Psoas muscle (tissue), 8 donors: ENCODE data around the gene AS3MT. TPM values are rescaled to one million over a fixed set of nuclear protein-coding genes. Genes with fewer than 3 reads are reported as not detected.
"Not testable (repeated sequence)": the region's sequence is repeated elsewhere in the genome, so short reads cannot be mapped to it uniquely, and the experiment has no call there.

ENCODE experiments used
- ATAC-seq, 4 donors: fragments of 200-7000 bp; cut with Tn5 transposase; one replicate each; pipeline ENCODE4 v1.9.1; 2020; ENCODE audit warnings: moderate library complexity in 3 of 4, mild to moderate bottlenecking in 2 of 4
- DNase-seq, 2 donors: peaks; one replicate each; pipeline ENCODE4 v3.0.0-alpha.2; 2020
- H3K27ac ChIP-seq: fragments of 200-600 bp; one replicate; pipeline ENCODE4 v1.8.0; 2022
- H3K27me3 ChIP-seq, 3 donors: fragments of 200-600 bp in 1 of 3; one replicate each; pipeline versions ENCODE4 v1.6.1 to v1.8.0; 2013 to 2022; ENCODE audit warnings: low read length in 2 of 3, mild to moderate bottlenecking in 2 of 3, moderate library complexity in 1 of 3; ENCODE audit not compliant: insufficient read depth in 3 of 3
- H3K36me3 ChIP-seq, 2 donors: fragments of 200-600 bp in 1 of 2; one replicate each; pipeline versions ENCODE4 v1.6.1 to v1.8.0; 2013 to 2022; ENCODE audit warnings: low read depth in 1 of 2, mild to moderate bottlenecking in 1 of 2, moderate library complexity in 1 of 2; ENCODE audit not compliant: insufficient read depth in 1 of 2
- H3K4me1 ChIP-seq: fragments of 200-600 bp; one replicate; pipeline ENCODE4 v1.8.0; 2022
- H3K4me3 ChIP-seq: fragments of 200-600 bp; one replicate; pipeline ENCODE4 v1.8.0; 2022; ENCODE audit warnings: mild to moderate bottlenecking
- H3K9me3 ChIP-seq: fragments of 200-600 bp; one replicate; pipeline ENCODE4 v1.8.0; 2022
- WGBS, 3 donors: extraction: QIAGEN DNeasy Blood & Tissue Kit; methylation state at CpG; one replicate each; pipeline versions ENCODE4 v1.1.6 to v1.1.7; 2013; 5-methylcytosine and 5-hydroxymethylcytosine counted together
- intact Hi-C, 2 donors: fragments of 100-400 bp; cut with DNase I; formaldehyde crosslinking; loops; one replicate each; pipeline versions ENCODE4 v1.11.0 to v1.14.2; 2022
- polyA plus RNA-seq, 3 donors: library from polyadenylated mRNA; stranded (reverse); fragments of 200-250 nt; gene quantifications; one replicate each; pipeline ENCODE4 v1.2.3, GENCODE V29; 2013
- total RNA-seq, 4 donors: library from RNA; stranded (reverse); fragmentation: NEBNext Ultra II Directional in 2 of 4; extraction: Animal tissue kit (Norgen Biotek cat#: 25700) in 2 of 4; gene quantifications; one replicate each; pipeline versions ENCODE4 v1.2.1 to v1.2.4, GENCODE V29; 2021 to 2023
- TF ChIP-seq, protein P1 (sequence below): fragments of 200-600 bp; IDR thresholded peaks from one replicate; pipeline ENCODE4 v1.8.0; 2022; ENCODE audit warnings: antibody characterized with exemption
- donor health status: healthy with polysubstance abuse.
- donor health status: DM: no; HTN: no; CAD: no; lungs with moderate emphysema.
- donor health status: Bipolar disorder and iron deficiency.
- donor health status: healthy.
- donor health status: DM: yes; HTN: yes; CAD: no.
- donor health status: DM: no; HTN: no; CAD: no.
- donor health status: DM: no; HTN: no; CAD: no.
- donor health status: DM: yes; HTN: yes; CAD: no.

AS3MT gene
- total and polyA plus RNA-seq, 7 donors: 0.96 to 4.9 (median 2.2) TPM

DNA sequence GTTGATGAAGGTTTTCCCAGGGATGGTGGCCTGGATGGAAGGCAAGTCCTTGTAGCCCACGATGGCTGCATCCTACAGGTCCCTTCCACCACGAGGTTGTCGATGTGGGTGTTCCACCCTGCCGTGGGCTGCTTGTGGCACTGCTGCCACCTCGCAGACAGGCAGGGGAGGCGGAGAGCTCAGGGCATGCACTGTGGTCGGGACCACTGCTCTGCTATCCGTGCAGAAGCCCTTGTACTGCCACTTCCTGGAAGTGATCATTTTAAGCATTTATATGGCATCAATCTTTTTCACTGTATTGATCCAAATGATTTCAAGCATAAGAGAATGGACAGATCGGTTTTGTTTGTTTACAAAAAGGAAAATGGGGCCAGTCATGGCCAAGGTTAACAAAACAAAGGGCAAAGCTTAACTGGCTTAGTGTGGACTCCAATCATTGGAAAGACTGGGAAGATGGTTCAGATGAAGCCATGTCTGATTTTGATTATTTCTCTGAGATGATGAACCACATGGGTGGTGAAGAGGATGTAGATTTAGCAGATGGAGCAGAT, 23.8 kb upstream of the AS3MT start:
- H3K27me3 ChIP-seq: peaks cover 0 to 10% (median 0%) of the 10 kb centered on the region in 3 donors
- intact Hi-C loops: no loop called here
- H3K4me3 ChIP-seq: no peak overlapping the region
- TF ChIP-seq, protein P1, sequence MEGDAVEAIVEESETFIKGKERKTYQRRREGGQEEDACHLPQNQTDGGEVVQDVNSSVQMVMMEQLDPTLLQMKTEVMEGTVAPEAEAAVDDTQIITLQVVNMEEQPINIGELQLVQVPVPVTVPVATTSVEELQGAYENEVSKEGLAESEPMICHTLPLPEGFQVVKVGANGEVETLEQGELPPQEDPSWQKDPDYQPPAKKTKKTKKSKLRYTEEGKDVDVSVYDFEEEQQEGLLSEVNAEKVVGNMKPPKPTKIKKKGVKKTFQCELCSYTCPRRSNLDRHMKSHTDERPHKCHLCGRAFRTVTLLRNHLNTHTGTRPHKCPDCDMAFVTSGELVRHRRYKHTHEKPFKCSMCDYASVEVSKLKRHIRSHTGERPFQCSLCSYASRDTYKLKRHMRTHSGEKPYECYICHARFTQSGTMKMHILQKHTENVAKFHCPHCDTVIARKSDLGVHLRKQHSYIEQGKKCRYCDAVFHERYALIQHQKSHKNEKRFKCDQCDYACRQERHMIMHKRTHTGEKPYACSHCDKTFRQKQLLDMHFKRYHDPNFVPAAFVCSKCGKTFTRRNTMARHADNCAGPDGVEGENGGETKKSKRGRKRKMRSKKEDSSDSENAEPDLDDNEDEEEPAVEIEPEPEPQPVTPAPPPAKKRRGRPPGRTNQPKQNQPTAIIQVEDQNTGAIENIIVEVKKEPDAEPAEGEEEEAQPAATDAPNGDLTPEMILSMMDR: no peak
- H3K9me3 ChIP-seq: no peaks in the 10 kb centered on the region
- no peaks in the 10 kb centered on the region for H3K4me1 ChIP-seq
- ATAC-seq: no peak
- no peak for DNase-seq
- H3K27ac ChIP-seq: no peak overlapping the region
- WGBS, 3 donors: 78 to 88% (median 82%) methylated on average over 9 of the region's 9 CpGs
- peaks cover 0 to 4% of the 10 kb centered on the region in 2 donors for H3K36me3 ChIP-seq

DNA sequence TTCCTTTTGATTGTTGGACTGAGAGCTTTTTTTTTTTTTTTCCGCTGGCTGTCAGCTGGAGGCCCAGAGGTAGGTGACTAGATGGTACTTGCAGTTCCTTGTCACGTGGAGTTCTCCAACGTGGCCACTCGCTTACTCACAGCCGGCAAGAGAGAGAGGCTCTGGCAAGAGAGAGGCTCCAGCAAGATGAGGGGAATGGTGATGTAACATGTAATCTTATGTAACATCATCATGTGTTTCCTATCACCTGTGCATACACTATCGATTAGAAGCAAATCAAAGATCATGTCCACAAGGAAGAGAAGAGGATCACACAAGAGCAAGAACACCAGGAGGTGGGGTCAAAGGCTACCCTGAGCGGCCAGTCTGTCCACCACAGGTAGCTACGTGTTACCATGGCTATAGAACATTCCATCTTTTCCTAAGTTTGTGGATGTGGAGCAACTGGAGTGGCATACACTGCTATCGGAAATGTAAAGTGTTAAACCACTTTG, 19.2 kb upstream of the AS3MT start:
- TF ChIP-seq, protein P1: no peak
- H3K27ac ChIP-seq: no peak overlapping the region
- no peak overlapping the region for H3K4me3 ChIP-seq
- WGBS, 3 donors: 80 to 90% (median 85%) methylated on average over 9 of the region's 9 CpGs
- peaks cover 0 to 4% of the 10 kb centered on the region in 2 donors for H3K36me3 ChIP-seq
- intact Hi-C loops: no loop called here
- ATAC-seq: no peak
- H3K4me1 ChIP-seq: peaks cover 7% of the 10 kb centered on the region
- H3K9me3 ChIP-seq: no peaks in the 10 kb centered on the region
- no peak for DNase-seq
- H3K27me3 ChIP-seq: no peaks in the 10 kb centered on the region

DNA sequence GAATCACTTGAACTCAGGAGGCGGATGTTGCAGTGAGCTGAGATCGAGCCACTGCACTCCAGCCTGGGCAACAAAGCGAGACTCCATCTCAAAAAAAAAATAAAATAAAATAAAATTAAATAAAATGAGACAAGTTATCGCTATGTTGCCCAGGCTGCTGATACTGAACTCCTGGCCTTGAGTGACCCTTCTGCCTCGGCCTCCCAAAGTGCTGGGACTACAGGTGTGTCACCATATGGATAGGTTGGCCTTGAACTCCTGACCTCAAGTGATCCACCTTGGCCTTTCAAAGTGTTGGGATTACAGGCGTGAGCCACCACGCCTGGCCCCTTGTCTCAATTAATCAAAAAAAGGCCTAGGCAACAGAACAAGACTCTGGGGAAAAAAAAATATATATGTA, 16.0 kb upstream of the AS3MT start:
- H3K27me3 ChIP-seq, DNase-seq, H3K36me3 ChIP-seq, H3K27ac ChIP-seq, intact Hi-C loops, ATAC-seq, H3K9me3 ChIP-seq: not testable (repeated sequence)
- 93 to 95% (median 94%) methylated on average over 7 of the region's 7 CpGs for WGBS, 3 donors
- peaks cover 22% of the 10 kb centered on the region for H3K4me1 ChIP-seq
- H3K4me3 ChIP-seq: peak overlapping the region; percentile 73

DNA sequence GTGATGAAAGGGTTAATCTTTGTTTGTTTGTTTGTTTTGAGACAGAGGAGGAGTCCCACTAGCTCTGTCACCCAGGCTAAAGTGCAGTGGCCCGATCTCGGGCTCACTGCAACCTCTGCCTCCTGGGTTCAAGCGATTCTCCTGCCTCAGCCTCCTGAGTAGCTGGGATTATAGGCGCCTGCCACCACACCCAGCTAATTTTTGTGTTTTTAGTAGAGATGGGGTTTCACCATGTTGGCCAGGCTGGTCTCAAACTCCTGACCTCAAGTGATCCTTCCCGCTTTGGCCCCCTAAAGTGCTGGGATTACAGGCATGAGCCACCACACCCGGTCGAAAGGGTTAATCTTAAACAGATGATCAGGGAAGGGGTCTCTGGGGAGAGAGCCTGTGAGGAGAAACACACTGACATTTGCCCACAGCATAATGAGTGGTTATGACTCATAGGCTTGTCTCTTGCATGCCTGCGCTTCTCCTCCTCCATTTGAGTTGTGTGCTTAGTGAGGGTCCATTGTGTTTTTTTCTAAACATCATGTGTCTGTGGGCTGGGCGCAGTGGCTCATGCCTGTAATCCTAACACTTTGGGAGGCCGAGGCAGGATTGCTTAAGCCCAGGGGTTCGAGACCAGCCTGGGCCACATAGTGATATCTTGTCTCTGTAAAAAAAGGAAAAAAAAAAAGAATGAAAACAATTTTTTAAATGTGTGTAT, 13.4 kb upstream of the AS3MT start:
- H3K36me3 ChIP-seq, ATAC-seq, H3K27me3 ChIP-seq, H3K9me3 ChIP-seq, H3K4me3 ChIP-seq, intact Hi-C loops, H3K27ac ChIP-seq, DNase-seq: not testable (repeated sequence)
- 60 to 64% (median 60%) methylated on average over 10 to 11 of the region's 11 CpGs for WGBS, 3 donors
- peaks cover 22% of the 10 kb centered on the region for H3K4me1 ChIP-seq

DNA sequence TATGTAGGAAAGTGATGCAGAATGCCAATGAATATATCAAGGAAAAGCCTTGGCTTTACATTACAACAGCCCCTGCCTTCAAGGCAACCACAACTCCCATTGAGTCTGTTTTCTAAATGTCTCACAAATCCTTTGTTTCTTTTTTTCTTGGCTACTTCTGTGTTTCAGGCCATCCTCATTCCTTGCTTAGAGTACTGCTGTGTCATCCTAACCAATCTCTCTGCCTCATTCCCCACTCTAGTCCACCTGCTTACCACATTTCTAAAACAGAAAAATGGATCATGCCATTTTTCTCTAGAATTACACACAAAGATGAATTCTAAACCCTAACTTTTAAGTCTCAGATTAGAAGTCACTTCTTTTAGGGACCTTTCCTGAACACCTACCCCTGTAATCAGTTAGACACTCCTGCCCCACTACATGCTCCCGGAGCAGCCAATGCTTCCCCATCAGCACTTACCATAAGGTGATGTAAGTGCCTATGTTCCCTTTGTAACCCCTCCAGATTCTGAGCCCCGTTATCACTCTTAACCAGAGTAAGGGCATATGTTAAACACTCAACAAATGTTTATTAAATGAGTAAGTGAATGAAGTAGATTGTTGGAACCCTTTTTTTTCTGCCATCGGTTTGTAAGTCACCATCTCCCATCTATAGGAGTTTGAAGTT, 12.4 kb upstream of the AS3MT start:
- DNase-seq (no peak), ATAC-seq (no peak)
- Histone ChIP-seq H3K4me3 (no peak overlapping the region), H3K36me3 (peaks cover 0 to 18% of the 10 kb centered on the region in 2 donors), H3K4me1 (peaks cover 22% of the 10 kb centered on the region), H3K9me3 (no peaks in the 10 kb centered on the region), H3K27me3 (no peaks in the 10 kb centered on the region), H3K27ac (no peak overlapping the region)
- intact Hi-C loops: no loop called here
- TF ChIP-seq, protein P1: no peak
- 88 to 91% (median 89%) methylated on average over 3 of the region's 3 CpGs for WGBS, 3 donors
